HEK293 (cell line): ENCODE measurements around the gene USP12.

Experiments
- ATF2 ChIP-seq: fragments of 450-650 bp; formaldehyde crosslinking; IDR thresholded peaks from 2 replicates; pipeline ENCODE4 v1.5.1; 2016; ENCODE audit warnings: missing biosample characterization, missing genetic modification characterization, low read depth
- CTCF ChIP-seq: fragments of 450-650 bp; formaldehyde crosslinking; IDR thresholded peaks from 2 replicates; pipeline ENCODE4 v1.5.1; 2016; ENCODE audit warnings: missing biosample characterization, missing genetic modification characterization
- GLI4 ChIP-seq: fragments of 450-650 bp; formaldehyde crosslinking; IDR thresholded peaks from 2 replicates; pipeline ENCODE4 v1.5.1; 2016; ENCODE audit warnings: missing biosample characterization, missing genetic modification characterization
- MZF1 ChIP-seq: fragments of 450-650 bp; formaldehyde crosslinking; IDR thresholded peaks from 2 replicates; pipeline ENCODE4 v1.5.1; 2017; ENCODE audit warnings: missing biosample characterization, missing genetic modification characterization, borderline replicate concordance
- ZNF24 ChIP-seq: fragments of 450-650 bp; formaldehyde crosslinking; IDR thresholded peaks from 2 replicates; pipeline ENCODE4 v1.5.1; 2016; ENCODE audit warnings: missing biosample characterization, missing genetic modification characterization
- ZNF26 ChIP-seq: fragments of 450-650 bp; formaldehyde crosslinking; IDR thresholded peaks from 2 replicates; pipeline ENCODE4 v1.5.1; 2016; ENCODE audit warnings: missing biosample characterization, missing genetic modification characterization
- ZNF610 ChIP-seq: fragments of 450-650 bp; formaldehyde crosslinking; IDR thresholded peaks from 2 replicates; pipeline ENCODE4 v1.5.1; 2016; ENCODE audit warnings: missing biosample characterization, missing genetic modification characterization, borderline replicate concordance
- ZNF639 ChIP-seq: fragments of 450-650 bp; formaldehyde crosslinking; IDR thresholded peaks from 2 replicates; pipeline ENCODE4 v1.5.1; 2016; ENCODE audit warnings: missing biosample characterization, missing genetic modification characterization

GRCh38 chr13:27076421-27076820 is 95.2 kb downstream of the USP12 start:
- TF ChIP-seq MZF1 (tag by site-specific recombination) (no peak), CTCF (tag by site-specific recombination) (no peak), ZNF639 (tag by site-specific recombination) (no peak), ZNF26 (tag by site-specific recombination) (no peak), ZNF610 (no peak), GLI4 (tag by site-specific recombination) (no peak), ATF2 (no peak), ZNF24 (tag by site-specific recombination) (no peak)
